SJCRH30 (cell line): ENCODE data around the gene BLACAT1. TPM values are rescaled to one million over a fixed set of nuclear protein-coding genes. Genes with fewer than 3 reads are reported as not detected.
"Not testable (repeated sequence)": the region's sequence is repeated elsewhere in the genome, so short reads cannot be mapped to it uniquely, and the experiment has no call there.

Experiments
- DNase-seq, 2 experiments: peaks; one replicate each; pipeline ENCODE4 v3.0.0-alpha.2; 2015 to 2020
- H3K27ac ChIP-seq: fragments of 250-450 bp; sonication (Bioruptor Pico); 2 replicates; pipeline ENCODE4 v1.5.1; 2020; ENCODE audit warnings: mild to moderate bottlenecking, moderate library complexity
- H3K27me3 ChIP-seq: fragments of 250-450 bp; sonication (Bioruptor Pico); 2 replicates; pipeline ENCODE4 v1.5.1; 2020; ENCODE audit warnings: mild to moderate bottlenecking, moderate library complexity
- H3K36me3 ChIP-seq: fragments of 250-450 bp; sonication (Bioruptor Pico); 2 replicates; pipeline ENCODE4 v1.5.1; 2020; ENCODE audit warnings: mild to moderate bottlenecking, moderate library complexity
- H3K4me1 ChIP-seq: fragments of 250-450 bp; sonication (Bioruptor Pico); 2 replicates; pipeline ENCODE4 v1.5.1; 2020; ENCODE audit warnings: mild to moderate bottlenecking, moderate library complexity
- H3K4me3 ChIP-seq: fragments of 250-450 bp; sonication (Bioruptor Pico); 2 replicates; pipeline ENCODE4 v1.5.1; 2020; ENCODE audit warnings: mild to moderate bottlenecking, moderate library complexity
- H3K9me3 ChIP-seq: fragments of 250-450 bp; sonication (Bioruptor Pico); replicated peaks from 2 replicates; pipeline ENCODE4 v1.5.1; 2020; ENCODE audit warnings: mild to moderate bottlenecking, moderate library complexity
- total RNA-seq: library from RNA; depleted of rRNA; stranded (reverse); fragments of >200 nt; shearing (Covaris generic); gene quantifications from 2 replicates; pipeline ENCODE4 v1.2.3, GENCODE V29; 2014

Gene BLACAT1
- total RNA-seq, 1 experiment from 2014 or later = 1.4 TPM

- Histone ChIP-seq H3K36me3 (no peaks in the 10 kb centered on the region), H3K27ac (no peak overlapping the region), H3K4me1 (peaks cover 14% of the 10 kb centered on the region), H3K9me3 (no peaks in the 10 kb centered on the region), H3K27me3 (peaks cover 17% of the 10 kb centered on the region; the same call in 1 of the 2 replicates), H3K4me3 (no peak overlapping the region)
- no peak for DNase-seq
Observed at GRCh38 chr1:205430696-205431305, 25.0 kb downstream of the BLACAT1 start.

DNA sequence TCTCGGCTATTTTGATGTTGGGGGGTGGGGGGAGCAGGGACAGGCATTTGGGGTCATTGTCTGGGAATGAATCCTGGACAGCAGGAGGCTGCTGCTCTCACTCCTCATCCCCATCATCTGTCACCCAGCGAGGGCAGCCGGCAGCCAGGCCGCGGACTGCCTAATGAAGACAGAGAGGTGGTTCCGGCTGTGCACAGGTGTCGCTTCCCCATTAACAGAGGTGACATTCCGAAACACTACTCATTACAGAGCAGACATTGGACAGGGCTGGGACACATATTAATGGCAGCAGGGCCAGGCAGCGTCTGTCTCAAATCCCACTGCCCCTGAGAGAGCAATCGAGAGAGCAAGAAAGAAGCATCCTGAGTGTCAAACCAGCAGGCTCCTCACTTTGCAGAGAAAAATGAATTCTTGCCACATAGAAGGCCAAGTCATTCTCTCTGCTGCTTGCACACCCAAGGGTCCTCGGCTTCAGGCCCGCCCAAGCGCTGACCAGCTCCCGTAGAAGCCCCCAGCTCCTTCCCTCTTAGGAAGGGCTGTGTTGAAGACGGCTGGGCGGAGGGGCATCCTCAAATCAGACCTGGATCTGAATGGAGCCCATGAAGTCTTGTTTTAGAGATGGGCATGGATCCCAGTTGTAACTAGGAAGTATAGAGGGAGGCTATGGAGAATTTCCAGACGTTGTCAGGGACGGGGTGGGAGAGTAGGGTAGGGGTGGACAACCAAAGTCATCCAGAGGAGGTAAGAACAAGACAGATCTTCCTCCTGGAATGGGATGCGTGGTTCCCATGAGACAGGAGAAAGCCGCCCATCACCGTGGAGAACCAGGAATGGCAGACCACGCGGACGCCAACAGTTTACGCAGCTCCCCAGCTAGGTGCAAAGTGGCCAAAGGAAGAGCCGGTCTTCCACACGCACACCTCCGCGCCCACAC is 25.8 kb downstream of the BLACAT1 start:
- no peak for DNase-seq
- H3K36me3 ChIP-seq = no peaks in the 10 kb centered on the region
- H3K4me1 ChIP-seq = peaks cover 7% of the 10 kb centered on the region
- peaks cover 18% of the 10 kb centered on the region; the same call in 1 of the 2 replicates for H3K27me3 ChIP-seq
- H3K9me3 ChIP-seq = no peaks in the 10 kb centered on the region
- no peak overlapping the region for H3K27ac ChIP-seq
- H3K4me3 ChIP-seq = no peak overlapping the region

DNA sequence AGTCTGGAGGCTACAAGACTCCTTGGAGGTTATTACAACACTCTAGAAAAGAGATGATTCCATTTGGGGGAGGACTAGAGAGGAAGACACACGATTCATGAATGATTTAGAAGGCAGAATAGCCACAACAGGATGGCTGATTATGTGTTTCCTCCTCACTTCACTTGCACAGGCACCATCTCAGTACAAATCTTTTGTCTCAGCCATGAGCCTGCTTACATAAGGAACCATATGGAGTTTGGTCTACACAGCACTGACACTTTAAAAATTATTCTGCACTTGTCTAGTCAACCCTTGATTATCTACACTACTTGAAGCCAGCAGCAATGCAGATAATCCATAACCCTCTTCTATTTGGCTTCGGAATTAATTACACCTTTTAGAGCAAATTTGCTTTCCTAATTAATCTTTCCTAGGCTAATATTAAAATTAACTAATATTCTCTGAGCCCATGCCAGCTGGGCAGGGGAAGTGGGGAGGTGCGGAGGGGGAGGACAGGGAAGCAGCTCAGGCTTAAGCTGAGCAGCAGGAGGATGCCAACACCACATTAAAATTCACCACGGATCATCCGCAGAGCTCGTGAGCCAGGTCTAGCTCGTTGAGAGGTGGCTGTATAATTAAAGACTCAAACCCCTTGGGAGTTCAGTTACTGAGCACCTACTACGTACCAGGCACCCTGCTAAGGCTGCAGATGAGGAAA is 30.8 kb downstream of the BLACAT1 start:
- Histone ChIP-seq H3K36me3 (no peaks in the 10 kb centered on the region), H3K9me3 (no peaks in the 10 kb centered on the region), H3K4me3 (no peak overlapping the region), H3K4me1 (peaks cover 28% of the 10 kb centered on the region), H3K27me3 (peaks cover 7% of the 10 kb centered on the region; the same call in 1 of the 2 replicates), H3K27ac (no peak overlapping the region)
- DNase-seq = no peak

GRCh38 chr1:205423814-205424399 is 31.9 kb downstream of the BLACAT1 start:
- no peak overlapping the region for H3K27ac ChIP-seq
- no peak overlapping the region for H3K4me3 ChIP-seq
- peaks cover 7% of the 10 kb centered on the region; the same call in 1 of the 2 replicates for H3K27me3 ChIP-seq
- no peaks in the 10 kb centered on the region for H3K36me3 ChIP-seq
- H3K9me3 ChIP-seq = no peaks in the 10 kb centered on the region
- H3K4me1 ChIP-seq = peaks cover 28% of the 10 kb centered on the region
- DNase-seq = no peak

- Histone ChIP-seq H3K27me3 (peaks cover 7% of the 10 kb centered on the region; the same call in 1 of the 2 replicates), H3K4me3 (no peak overlapping the region), H3K9me3 (no peaks in the 10 kb centered on the region), H3K36me3 (no peaks in the 10 kb centered on the region), H3K27ac (no peak overlapping the region), H3K4me1 (peaks cover 34% of the 10 kb centered on the region)
- DNase-seq = no peak
Observed at GRCh38 chr1:205422993-205423642, 32.7 kb downstream of the BLACAT1 start.

DNA sequence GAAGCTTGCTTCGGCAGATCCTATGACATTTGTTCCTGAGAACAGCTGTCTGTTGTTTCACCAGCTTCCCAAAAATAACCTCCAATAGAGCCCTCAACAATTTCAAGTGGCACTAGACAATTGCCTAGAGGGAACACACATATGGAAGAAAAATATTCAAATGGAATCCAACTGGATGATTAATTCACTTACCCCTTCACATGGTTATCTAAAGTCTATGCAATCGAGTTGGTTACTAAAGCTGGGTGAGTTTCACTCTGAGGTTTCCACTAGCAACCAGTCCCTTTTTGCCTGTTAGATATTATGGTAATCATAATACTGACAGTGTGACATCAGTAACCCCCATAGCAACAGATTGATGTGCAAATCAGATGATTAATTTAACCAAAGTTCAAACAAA is 34.0 kb downstream of the BLACAT1 start, which contains the start of gene LEMD1:
Gene LEMD1 (minus strand): TSS at position 259 of the 400 bp plus-strand sequence. CDS start 1,520 bp downstream, outside the sequence.
- no peaks in the 10 kb centered on the region for H3K36me3 ChIP-seq
- peaks cover 36% of the 10 kb centered on the region for H3K4me1 ChIP-seq
- DNase-seq = peak; percentile 41 to 74
- H3K9me3 ChIP-seq = no peaks in the 10 kb centered on the region
- 0 out of 2 replicates have a peak, but pooled peaks cover 2% of the 10 kb centered on the region for H3K27me3 ChIP-seq
- no peak within 1 kb of the TSS for H3K4me3 ChIP-seq
- H3K27ac ChIP-seq = peak within 1 kb of the TSS; percentile 10; the same call in 1 of the 2 replicates

- Histone ChIP-seq H3K4me3 (no peak overlapping the region), H3K9me3 (no peaks in the 10 kb centered on the region), H3K27ac (no peak overlapping the region), H3K4me1 (peaks cover 42% of the 10 kb centered on the region), H3K27me3 (0 out of 2 replicates have a peak, but pooled peaks cover 2% of the 10 kb centered on the region), H3K36me3 (no peaks in the 10 kb centered on the region)
- no peak for DNase-seq
Observed at GRCh38 chr1:205420938-205421337, 34.9 kb downstream of the BLACAT1 start.

GRCh38 chr1:205417870-205418635 is 37.8 kb downstream of the BLACAT1 start:
- Histone ChIP-seq H3K27ac (no peak overlapping the region), H3K9me3 (no peaks in the 10 kb centered on the region), H3K27me3 (no peaks in the 10 kb centered on the region), H3K4me3 (no peak overlapping the region), H3K36me3 (no peaks in the 10 kb centered on the region), H3K4me1 (peaks cover 39% of the 10 kb centered on the region)
- DNase-seq = no peak

GRCh38 chr1:205416322-205416721 is 39.5 kb downstream of the BLACAT1 start:
- Histone ChIP-seq H3K27me3 (peaks cover 3% of the 10 kb centered on the region; the same call in 1 of the 2 replicates), H3K4me3 (no peak overlapping the region), H3K9me3 (no peaks in the 10 kb centered on the region), H3K36me3 (no peaks in the 10 kb centered on the region), H3K27ac (no peak overlapping the region), H3K4me1 (peaks cover 25% of the 10 kb centered on the region)
- no peak for DNase-seq

DNA sequence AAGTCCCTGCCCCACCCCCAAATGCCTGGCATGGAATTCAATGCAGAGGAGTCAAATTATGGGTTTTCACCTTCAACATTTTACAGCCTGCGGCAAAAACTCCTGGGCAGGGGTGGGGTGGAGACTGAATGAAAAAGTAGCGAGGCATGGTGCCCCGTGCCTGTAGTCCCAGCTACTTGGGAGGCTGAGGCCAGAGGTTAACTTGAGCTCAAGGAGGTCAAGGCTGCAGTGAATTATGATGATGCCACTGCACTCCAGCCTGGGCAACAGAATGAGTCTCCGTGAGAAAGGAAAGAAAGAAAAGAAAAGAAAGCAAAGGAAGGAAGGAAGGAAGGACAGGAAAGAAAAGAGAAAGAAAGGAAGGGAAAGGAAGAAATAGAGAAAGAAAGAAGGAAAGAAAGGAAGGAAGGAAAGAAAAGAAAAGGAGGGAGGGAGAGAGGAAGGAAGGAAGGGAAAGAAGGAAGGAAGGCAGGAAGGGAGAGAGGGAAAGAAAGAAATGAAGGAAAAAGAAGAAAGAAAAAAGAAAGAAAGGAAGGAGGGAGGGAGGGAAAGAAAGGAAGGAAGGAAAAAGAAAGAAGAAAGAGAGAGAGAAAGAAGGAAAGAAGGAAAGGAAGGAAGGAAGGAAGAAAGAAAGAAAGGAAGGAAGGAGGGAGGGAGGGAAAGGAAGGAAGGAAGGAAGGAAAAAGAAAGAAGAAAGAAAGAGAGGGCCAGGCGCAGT is 45.1 kb downstream of the BLACAT1 start:
- Histone ChIP-seq H3K36me3 (no peaks in the 10 kb centered on the region), H3K4me1 (no peaks in the 10 kb centered on the region), H3K4me3 (no peak overlapping the region), H3K27ac (no peak overlapping the region), H3K27me3 (peaks cover 3% of the 10 kb centered on the region; the same call in 1 of the 2 replicates), H3K9me3 (no peaks in the 10 kb centered on the region)
- DNase-seq = no peak

DNA sequence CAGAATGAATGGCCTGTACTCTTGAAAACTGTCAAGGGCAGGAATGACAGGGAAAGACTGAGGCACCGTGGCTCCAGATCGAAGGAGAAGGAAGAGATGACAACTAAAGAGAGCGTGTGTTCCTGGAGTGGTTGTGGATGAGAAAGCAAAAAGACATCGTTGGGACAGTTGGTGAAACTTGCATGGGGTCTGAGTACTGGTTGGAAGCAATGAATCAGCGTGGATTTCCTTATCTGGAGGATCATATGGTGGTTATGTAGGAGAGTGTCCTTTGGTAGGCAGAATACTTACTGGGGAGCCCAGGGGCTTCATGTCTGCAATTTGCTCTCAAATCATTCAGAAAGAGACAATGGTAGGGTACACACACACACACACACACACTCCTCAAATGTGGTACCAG is 47.9 kb downstream of the BLACAT1 start:
- Histone ChIP-seq H3K27ac (no peak overlapping the region), H3K9me3 (no peaks in the 10 kb centered on the region), H3K4me3 (no peak overlapping the region), H3K4me1 (no peaks in the 10 kb centered on the region), H3K27me3 (peaks cover 3% of the 10 kb centered on the region; the same call in 1 of the 2 replicates), H3K36me3 (no peaks in the 10 kb centered on the region)
- DNase-seq = no peak

- not testable (repeated sequence) for H3K27me3 ChIP-seq, H3K27ac ChIP-seq, H3K4me1 ChIP-seq, DNase-seq, H3K9me3 ChIP-seq, H3K4me3 ChIP-seq, H3K36me3 ChIP-seq
Observed at GRCh38 chr1:205406252-205406651, 49.6 kb downstream of the BLACAT1 start.
